IMR-90 (cell line): Measurements from ENCODE around the gene ENO4. TPM values are rescaled to one million over a fixed set of nuclear protein-coding genes. Genes with fewer than 3 reads are reported as not detected.

ENCODE experiments used
- ATAC-seq: fragments of 200-7000 bp; cut with Tn5 transposase; 2 replicates; pipeline ENCODE4 v1.9.1; 2020; ENCODE audit warnings: low read depth, mild to moderate bottlenecking, moderate library complexity
- BruUV-seq: library from RNA; stranded (reverse); fragments of 400-500 nt; replicated peaks from 2 replicates; lab custom pipeline; 2021; lab: Mats Ljungman, UMichigan
- CTCF ChIA-PET: fragments of 300-600 bp; formaldehyde crosslinking; extraction: SDS; loops from one replicate; lab custom pipeline; 2021; ENCODE audit warnings: antibody characterized with exemption; lab: Yijun Ruan, JAX
- POLR2A ChIA-PET: fragments of 300-600 bp; sonication (Branson Sonifier 250); formaldehyde crosslinking; loops from one replicate; lab custom pipeline; 2022; ENCODE audit warnings: antibody characterized with exemption; ENCODE audit not compliant: unreplicated experiment; lab: Charles Lee
- DNase-seq: peaks from one replicate; pipeline ENCODE4 v3.0.0; 2013
- H2AFZ ChIP-seq: replicated peaks from 2 replicates; pipeline ENCODE3; 2013; ENCODE audit warnings: low read length, mild to moderate bottlenecking; ENCODE audit not compliant: poor library complexity
- H2AK5ac ChIP-seq: 2 replicates; pipeline ENCODE4 v1.6.1; 2013; ENCODE audit warnings: low read depth, low read length, inconsistent platforms
- H2AK9ac ChIP-seq: replicated peaks from 2 replicates; pipeline ENCODE3; 2013; ENCODE audit warnings: mild to moderate bottlenecking, low read depth, low read length, moderate library complexity; ENCODE audit not compliant: poor library complexity
- H2BK120ac ChIP-seq: 2 replicates; pipeline ENCODE4 v1.6.1; 2013; ENCODE audit warnings: low read depth, low read length, inconsistent platforms
- H2BK15ac ChIP-seq: 3 replicates; pipeline ENCODE4 v1.6.1; 2013; ENCODE audit warnings: low read depth, low read length, inconsistent platforms
- H2BK20ac ChIP-seq: 2 replicates; pipeline ENCODE4 v1.6.1; 2013; ENCODE audit warnings: low read depth, mild to moderate bottlenecking, inconsistent platforms, low read length, moderate library complexity
- H2BK5ac ChIP-seq: 2 replicates; pipeline ENCODE4 v1.6.1; 2013; ENCODE audit warnings: mild to moderate bottlenecking, low read depth, low read length, inconsistent platforms; ENCODE audit not compliant: poor library complexity, severe bottlenecking
- H3K14ac ChIP-seq: replicated peaks from 2 replicates; pipeline ENCODE4 v1.6.1; 2013; ENCODE audit warnings: low read depth, low read length, inconsistent platforms
- H3K18ac ChIP-seq: 2 replicates; pipeline ENCODE4 v1.6.1; 2013; ENCODE audit warnings: low read depth, low read length, control low read depth
- H3K23ac ChIP-seq: 2 replicates; pipeline ENCODE4 v1.6.1; 2013; ENCODE audit warnings: low read depth, low read length, inconsistent platforms
- H3K27ac ChIP-seq: 2 replicates; pipeline ENCODE4 v1.5.1; 2013; ENCODE audit warnings: mild to moderate bottlenecking, control low read depth, low read length; ENCODE audit not compliant: insufficient read depth
- H3K27me3 ChIP-seq: 2 replicates; pipeline ENCODE4 v1.6.1; 2013; ENCODE audit warnings: low read length; ENCODE audit not compliant: control insufficient read depth, insufficient read depth
- H3K36me3 ChIP-seq: 2 replicates; pipeline ENCODE4 v1.6.1; 2013; ENCODE audit warnings: low read length, mixed read lengths; ENCODE audit not compliant: control insufficient read depth, insufficient read depth
- H3K4ac ChIP-seq: 2 replicates; pipeline ENCODE4 v1.6.1; 2013; ENCODE audit warnings: low read depth, low read length, inconsistent platforms
- H3K4me1 ChIP-seq: 2 replicates; pipeline ENCODE4 v1.6.1; 2013; ENCODE audit warnings: low read length, mixed read lengths; ENCODE audit not compliant: control insufficient read depth, insufficient read depth
- H3K4me2 ChIP-seq: 2 replicates; pipeline ENCODE4 v1.6.1; 2013; ENCODE audit warnings: low read depth, mild to moderate bottlenecking, control low read depth, low read length, moderate library complexity
- H3K4me3 ChIP-seq: 2 replicates; pipeline ENCODE4 v1.5.1; 2013; ENCODE audit warnings: low read depth, mild to moderate bottlenecking, control low read depth, low read length, moderate library complexity; ENCODE audit not compliant: insufficient read depth
- H3K56ac ChIP-seq: 2 replicates; pipeline ENCODE4 v1.6.1; 2013; ENCODE audit warnings: low read length, inconsistent platforms; ENCODE audit not compliant: insufficient read depth; ENCODE audit errors: extremely low read depth
- H3K79me1 ChIP-seq, 2 experiments: 2 replicates each; pipeline ENCODE4 v1.6.1; 2013; ENCODE audit warnings: low read length in 2 of 2, inconsistent platforms in 1 of 2, low read depth in 1 of 2
- H3K9ac ChIP-seq: 2 replicates; pipeline ENCODE4 v1.6.1; 2013; ENCODE audit warnings: low read depth, low read length, control low read depth
- H3K9me1 ChIP-seq: 2 replicates; pipeline ENCODE4 v1.6.1; 2013; ENCODE audit warnings: low read length, inconsistent platforms; ENCODE audit not compliant: insufficient read depth
- H3K9me3 ChIP-seq: 2 replicates; pipeline ENCODE4 v1.6.1; 2013; ENCODE audit warnings: low read length; ENCODE audit not compliant: control insufficient read depth, insufficient read depth
- H4K20me1 ChIP-seq: 2 replicates; pipeline ENCODE4 v1.6.1; 2013; ENCODE audit warnings: low read length, inconsistent platforms; ENCODE audit not compliant: insufficient read depth
- H4K5ac ChIP-seq: 2 replicates; pipeline ENCODE4 v1.6.1; 2013; ENCODE audit warnings: mild to moderate bottlenecking, low read depth, low read length, control low read depth
- H4K8ac ChIP-seq, 2 experiments: 2 replicates each; pipeline ENCODE4 v1.6.1; 2013; ENCODE audit warnings: low read depth in 2 of 2, low read length in 2 of 2, control low read depth in 1 of 2, inconsistent platforms in 1 of 2
- H4K91ac ChIP-seq: 2 replicates; pipeline ENCODE4 v1.6.1; 2013; ENCODE audit warnings: low read depth, low read length, inconsistent platforms; ENCODE audit not compliant: insufficient read depth
- BHLHE40 ChIP-seq: fragments of 150-350 bp; IDR thresholded peaks from 2 replicates; pipeline ENCODE4 v1.6.1; 2016; ENCODE audit warnings: mild to moderate bottlenecking, low read depth, low read length
- CEBPB ChIP-seq: IDR thresholded peaks from 2 replicates; pipeline ENCODE4 v1.6.1; 2012; ENCODE audit warnings: low read depth, low read length, improper control_type of control experiment
- CHD1 ChIP-seq: IDR thresholded peaks from 2 replicates; pipeline ENCODE4 v1.6.1; 2012; ENCODE audit warnings: low read depth, low read length, improper control_type of control experiment
- CTCF ChIP-seq: conservative IDR thresholded peaks from 2 replicates; pipeline ENCODE4 v1.5.1; 2012; ENCODE audit warnings: mild to moderate bottlenecking, low read depth, low read length, improper control_type of control experiment
- FOS ChIP-seq: fragments of 150-350 bp; IDR thresholded peaks from 2 replicates; pipeline ENCODE4 v1.6.1; 2016; ENCODE audit warnings: low read depth, low read length
- MAFK ChIP-seq: IDR thresholded peaks from 2 replicates; pipeline ENCODE4 v1.6.1; 2012; ENCODE audit warnings: low read depth, low read length, improper control_type of control experiment
- MAZ ChIP-seq: IDR thresholded peaks from 2 replicates; pipeline ENCODE4 v1.6.1; 2012; ENCODE audit warnings: low read depth, mild to moderate bottlenecking, low read length, improper control_type of control experiment, moderate library complexity, borderline replicate concordance
- MXI1 ChIP-seq: IDR thresholded peaks from 2 replicates; pipeline ENCODE4 v1.6.1; 2012; ENCODE audit warnings: low read depth, mild to moderate bottlenecking, low read length, moderate library complexity, borderline replicate concordance
- NFE2L2 ChIP-seq: fragments of 150-350 bp; IDR thresholded peaks from 2 replicates; pipeline ENCODE4 v1.6.1; 2016; ENCODE audit warnings: low read depth, mild to moderate bottlenecking, low read length
- POLR2A ChIP-seq: IDR thresholded peaks from 2 replicates; pipeline ENCODE4 v1.6.1; 2012; ENCODE audit warnings: mild to moderate bottlenecking, low read depth, low read length
- RAD21 ChIP-seq: IDR thresholded peaks from 2 replicates; pipeline ENCODE4 v1.6.1; 2012; ENCODE audit warnings: low read length, improper control_type of control experiment
- RCOR1 ChIP-seq: IDR thresholded peaks from 2 replicates; pipeline ENCODE4 v1.6.1; 2012; ENCODE audit warnings: mild to moderate bottlenecking, low read length, improper control_type of control experiment; ENCODE audit not compliant: insufficient replicate concordance
- RFX5 ChIP-seq: IDR thresholded peaks from 2 replicates; pipeline ENCODE4 v1.8.0; 2012; ENCODE audit warnings: low read depth, mild to moderate bottlenecking, low read length, moderate library complexity
- SMC3 ChIP-seq: fragments of 150-350 bp; IDR thresholded peaks from 2 replicates; pipeline ENCODE4 v1.6.1; 2016; ENCODE audit warnings: low read depth, mild to moderate bottlenecking, antibody characterized with exemption, low read length, moderate library complexity
- WGBS, 2 experiments: methylation state at CpG; one replicate each; pipeline versions ENCODE4 v1.1.5 to v1.1.7; 2013; ENCODE audit warnings: missing lambda C conversion rate in 2 of 2; ENCODE audit not compliant: insufficient read length in 1 of 2; ENCODE audit errors: extremely low coverage in 2 of 2; 5-methylcytosine and 5-hydroxymethylcytosine counted together
- dilution Hi-C: fragments of 300-500 bp; cut with HindIII; formaldehyde crosslinking; loops from one replicate; pipeline ENCODE4 v1.14.3; 2018; ENCODE audit warnings: low sequenced_read_pairs; ENCODE audit not compliant: unreplicated experiment
- in situ Hi-C: fragments of 300-500 bp; cut with MboI; formaldehyde crosslinking; loops from 3 replicates; pipeline ENCODE4 v1.14.3; 2019; ENCODE audit warnings: low sequenced_read_pairs, inconsistent platforms, mixed read lengths
- intact Hi-C: fragments of 100-400 bp; cut with micrococcal nuclease; formaldehyde crosslinking; loops from 2 replicates; pipeline ENCODE4 v1.10.0; 2022
- polyA plus RNA-seq, 3 experiments: library from polyadenylated mRNA; depleted of rRNA; stranded (reverse); fragments of >200 nt; gene quantifications; 2 replicates each; pipeline ENCODE4 v1.2.3, GENCODE V29; 2012; ENCODE audit warnings: low replicate concordance in 1 of 3
- total RNA-seq: library from RNA; depleted of rRNA; stranded (reverse); fragments of >200 nt; gene quantifications from 2 replicates; pipeline ENCODE4 v1.2.3, GENCODE V29; 2012
- TF ChIP-seq, protein P1 (sequence below): fragments of 150-350 bp; IDR thresholded peaks from 2 replicates; pipeline ENCODE4 v1.6.1; 2017; ENCODE audit warnings: mild to moderate bottlenecking, antibody characterized with exemption, low read length, low read depth
- TF ChIP-seq, protein P2 (sequence below): fragments of 150-350 bp; IDR thresholded peaks from 2 replicates; pipeline ENCODE4 v1.6.1; 2016; ENCODE audit warnings: low read depth, mild to moderate bottlenecking, low read length, moderate library complexity, borderline replicate concordance

ENO4 gene
- total and polyA plus RNA-seq, 2 of the 4 experiments (the other 2 are of a cell fraction) = under 0.01 to 0.05 TPM

DNA sequence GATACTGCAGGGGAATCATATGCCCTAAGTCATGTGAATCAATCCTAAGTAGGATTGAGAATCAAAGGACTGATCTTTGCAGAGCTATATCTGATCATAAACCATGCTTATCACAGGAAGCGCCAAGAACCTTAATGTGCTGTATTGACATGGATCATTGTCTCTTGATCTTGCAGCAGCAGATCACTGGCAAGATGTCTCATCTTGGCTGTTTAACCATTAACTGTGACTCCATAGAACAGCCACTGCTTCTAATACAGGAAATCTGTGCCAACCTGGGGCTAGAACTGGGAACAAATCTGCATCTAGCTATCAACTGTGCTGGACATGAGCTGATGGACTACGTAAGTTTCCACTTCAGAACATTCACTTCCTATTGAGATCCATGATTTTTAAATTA lies 21.6 kb downstream of the ENO4 start:
- H4K91ac ChIP-seq = no peak overlapping the region
- WGBS, 2 experiments = no CpG with 5 or more reads among the region's 2 CpGs
- H3K9ac ChIP-seq = no peak overlapping the region
- intact Hi-C loops = no loop called here
- H3K79me1 ChIP-seq = no peaks in the 10 kb centered on the region
- dilution Hi-C loops = no loop called here
- no peaks in the 10 kb centered on the region for H3K9me1 ChIP-seq
- H3K23ac ChIP-seq = no peak overlapping the region
- H3K9me3 ChIP-seq = no peaks in the 10 kb centered on the region
- no peak overlapping the region for H3K14ac ChIP-seq
- H2BK20ac ChIP-seq = no peak overlapping the region
- H2AK5ac ChIP-seq = no peak overlapping the region
- ATAC-seq (no peak), DNase-seq (no peak)
- H3K4me3 ChIP-seq = no peak overlapping the region
- H3K4me2 ChIP-seq = no peak overlapping the region
- no peaks in the 10 kb centered on the region for H4K20me1 ChIP-seq
- no peaks in the 10 kb centered on the region for H3K36me3 ChIP-seq
- no peak overlapping the region for H3K18ac ChIP-seq
- H4K5ac ChIP-seq = no peak overlapping the region
- no peak overlapping the region for H4K8ac ChIP-seq
- H3K56ac ChIP-seq = no peak overlapping the region
- no peak for TF ChIP-seq CEBPB
- TF ChIP-seq, protein P1, sequence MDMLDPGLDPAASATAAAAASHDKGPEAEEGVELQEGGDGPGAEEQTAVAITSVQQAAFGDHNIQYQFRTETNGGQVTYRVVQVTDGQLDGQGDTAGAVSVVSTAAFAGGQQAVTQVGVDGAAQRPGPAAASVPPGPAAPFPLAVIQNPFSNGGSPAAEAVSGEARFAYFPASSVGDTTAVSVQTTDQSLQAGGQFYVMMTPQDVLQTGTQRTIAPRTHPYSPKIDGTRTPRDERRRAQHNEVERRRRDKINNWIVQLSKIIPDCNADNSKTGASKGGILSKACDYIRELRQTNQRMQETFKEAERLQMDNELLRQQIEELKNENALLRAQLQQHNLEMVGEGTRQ = no peak
- no peak for TF ChIP-seq SMC3
- no peak for TF ChIP-seq RCOR1
- no peak for TF ChIP-seq FOS
- TF ChIP-seq CHD1 = no peak
- no peak for TF ChIP-seq RFX5
- TF ChIP-seq RAD21 = no peak
- TF ChIP-seq, protein P2, sequence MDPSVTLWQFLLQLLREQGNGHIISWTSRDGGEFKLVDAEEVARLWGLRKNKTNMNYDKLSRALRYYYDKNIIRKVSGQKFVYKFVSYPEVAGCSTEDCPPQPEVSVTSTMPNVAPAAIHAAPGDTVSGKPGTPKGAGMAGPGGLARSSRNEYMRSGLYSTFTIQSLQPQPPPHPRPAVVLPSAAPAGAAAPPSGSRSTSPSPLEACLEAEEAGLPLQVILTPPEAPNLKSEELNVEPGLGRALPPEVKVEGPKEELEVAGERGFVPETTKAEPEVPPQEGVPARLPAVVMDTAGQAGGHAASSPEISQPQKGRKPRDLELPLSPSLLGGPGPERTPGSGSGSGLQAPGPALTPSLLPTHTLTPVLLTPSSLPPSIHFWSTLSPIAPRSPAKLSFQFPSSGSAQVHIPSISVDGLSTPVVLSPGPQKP = no peak
- TF ChIP-seq NFE2L2 = no peak
- no peak for TF ChIP-seq MXI1
- no peak for TF ChIP-seq BHLHE40
- TF ChIP-seq MAZ = no peak
- no peak for TF ChIP-seq MAFK
- TF ChIP-seq CTCF = no peak
- TF ChIP-seq POLR2A = no peak
- H2AFZ ChIP-seq = no peak overlapping the region
- H3K27ac ChIP-seq = no peak overlapping the region
- no peaks in the 10 kb centered on the region for H3K4me1 ChIP-seq
- no peak overlapping the region for H3K4ac ChIP-seq
- H3K27me3 ChIP-seq = peaks cover 8% of the 10 kb centered on the region
- H2BK5ac ChIP-seq = no peak overlapping the region
- in situ Hi-C loops = no loop called here
- no peak overlapping the region for H2AK9ac ChIP-seq
- POLR2A ChIA-PET = no interaction called here
- no TSS peak for BruUV-seq
- H2BK120ac ChIP-seq = no peak overlapping the region
- no peak overlapping the region for H2BK15ac ChIP-seq
- CTCF ChIA-PET = no interaction called here
